Measurements from ENCODE around the gene SSR1.

SSR1 gene

DNA sequence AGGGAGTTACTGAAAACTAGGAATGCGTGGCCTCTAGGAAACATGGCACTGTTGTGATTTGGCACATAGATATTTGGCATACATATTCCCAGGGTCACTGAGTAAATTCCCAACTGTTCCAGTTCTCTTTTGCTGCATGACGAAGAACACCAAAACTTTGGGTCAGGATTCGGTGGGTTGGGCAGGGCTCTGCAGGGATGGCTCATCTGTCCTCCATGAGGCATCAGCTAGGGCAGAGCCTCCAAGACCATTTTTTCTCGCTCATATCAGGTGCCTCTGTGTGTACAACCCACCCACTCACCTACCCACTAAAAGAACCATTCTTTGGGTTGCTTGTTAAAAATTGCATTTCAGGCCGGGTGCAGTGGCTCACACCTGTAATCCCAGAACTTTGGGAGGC lies 57.1 kb downstream of the SSR1 start:
- no peak for DNase-seq

DNA sequence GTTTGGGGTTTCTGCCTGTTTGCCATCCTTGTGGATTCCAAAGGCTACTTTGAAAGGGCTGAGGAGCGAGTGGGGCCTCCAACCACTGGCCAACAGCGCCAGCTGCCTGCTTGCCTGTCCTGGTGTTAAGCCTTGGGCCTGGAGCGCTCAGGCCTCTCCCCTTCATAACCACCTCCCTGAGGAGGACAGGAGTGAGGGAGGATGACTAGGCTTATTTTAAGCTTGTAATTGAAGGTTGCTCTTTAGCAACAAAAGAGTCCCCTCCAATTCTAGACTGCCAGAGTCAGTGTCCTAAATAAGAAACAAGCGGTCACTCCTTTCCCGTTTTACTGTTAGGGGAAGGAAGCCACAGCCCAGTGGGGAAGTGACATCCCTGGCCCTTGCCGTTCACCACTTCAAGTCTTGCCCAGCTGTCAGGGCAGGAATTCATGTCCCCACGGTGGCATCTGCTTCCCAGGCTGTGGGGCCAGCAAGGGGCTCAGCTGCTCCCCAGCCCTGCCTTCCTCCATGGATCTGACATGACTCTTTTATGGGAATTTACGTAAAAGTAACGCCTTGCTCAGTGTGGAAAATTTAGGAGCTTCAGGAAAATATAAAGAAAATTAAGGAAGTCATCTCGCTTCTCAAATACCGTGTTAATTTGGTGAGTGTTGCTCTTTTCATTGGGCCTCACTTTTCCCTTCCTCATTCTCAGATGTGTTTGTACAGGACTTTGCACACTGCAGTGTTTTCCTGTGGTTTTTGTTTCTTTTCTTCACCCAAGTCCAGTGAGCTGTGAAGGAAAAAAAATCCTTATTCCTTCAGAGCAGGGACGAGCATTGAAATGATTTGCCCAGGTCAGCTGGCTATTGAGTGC lies 57.8 kb downstream of the SSR1 start:
- no peak for DNase-seq

DNA sequence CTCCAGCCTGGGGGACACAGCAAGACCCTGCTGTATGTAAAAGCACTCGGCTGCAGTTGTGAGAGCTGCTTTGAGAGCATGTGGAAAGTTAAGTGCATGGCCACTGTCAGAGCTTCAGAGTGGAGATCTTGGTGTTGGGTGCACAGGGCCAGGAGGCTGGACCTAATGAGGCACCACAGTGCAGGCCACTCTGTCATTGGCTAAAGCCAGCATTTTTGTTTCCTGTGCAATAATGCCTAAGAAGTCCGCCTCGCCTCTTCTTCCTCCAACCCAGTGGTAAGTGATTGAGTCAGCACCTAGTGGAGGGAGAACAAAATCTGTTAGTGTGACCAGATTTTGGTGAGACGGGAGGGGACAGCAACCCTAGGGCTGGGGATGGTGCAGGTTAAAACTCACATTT lies 60.6 kb downstream of the SSR1 start:
- no peak for DNase-seq

- no peak for DNase-seq
These were observed 61.2 kb downstream of the SSR1 start for GRCh38 chr6:7251646-7252260.

GRCh38 chr6:7250812-7251211 lies 62.2 kb downstream of the SSR1 start:
- DNase-seq = no peak

GRCh38 chr6:7249946-7250643 lies 62.9 kb downstream of the SSR1 start:
- peak; percentile 44 for DNase-seq

DNA sequence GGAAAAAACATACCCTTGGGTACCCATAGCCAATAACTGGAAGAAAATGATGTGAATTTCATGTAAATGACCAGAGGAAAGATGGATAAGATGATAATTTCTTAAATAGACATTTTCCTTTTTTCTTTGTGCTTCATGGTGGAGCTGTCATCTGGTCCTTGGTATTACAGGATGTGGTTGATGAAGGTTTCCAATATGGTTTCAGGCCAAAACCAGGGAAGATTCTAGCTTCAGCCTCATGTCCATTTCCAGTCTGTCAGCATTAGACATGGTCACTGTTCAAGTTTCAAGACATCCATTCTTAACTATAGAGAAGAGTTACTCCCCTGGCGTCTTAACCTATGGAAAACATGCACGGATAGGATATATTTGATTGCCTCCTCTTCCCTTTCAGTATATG lies 63.6 kb downstream of the SSR1 start:
- DNase-seq = no peak

DNA sequence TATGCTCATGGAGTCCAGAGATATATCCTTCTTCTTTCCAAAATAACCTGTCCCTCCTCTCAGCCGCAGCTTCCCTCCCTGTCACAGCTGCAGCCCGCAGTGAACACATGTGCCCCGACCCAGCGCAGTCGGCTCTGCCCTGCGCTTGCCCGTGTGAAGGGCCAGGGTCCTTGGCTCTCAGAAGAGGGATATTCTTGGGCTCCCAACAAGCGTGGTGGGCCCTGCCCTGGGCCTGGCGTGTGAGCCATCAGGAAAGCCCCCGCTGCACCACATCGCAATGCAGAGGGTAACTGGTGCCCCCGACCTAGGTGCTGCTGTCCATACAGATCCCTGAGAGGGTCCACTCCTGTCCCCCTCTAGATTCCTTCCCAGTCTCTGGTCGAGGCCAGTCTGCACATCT lies 65.2 kb downstream of the SSR1 start:
- DNase-seq = no peak

DNA sequence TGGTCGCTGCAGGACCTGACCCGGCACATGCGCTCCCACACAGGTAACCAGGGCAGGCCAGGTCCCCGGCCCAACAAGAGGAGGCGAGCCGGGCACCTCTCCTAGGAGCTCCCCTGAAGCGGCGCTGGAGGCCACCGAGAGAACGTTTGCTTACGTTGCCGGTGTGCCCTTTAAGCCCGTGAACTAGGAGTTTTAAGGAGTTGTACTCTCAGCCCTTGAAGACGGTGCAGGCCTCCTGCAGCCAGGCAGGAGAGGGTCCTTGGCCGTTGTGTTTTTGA lies 65.9 kb downstream of the SSR1 start:
- no peak for DNase-seq

DNA sequence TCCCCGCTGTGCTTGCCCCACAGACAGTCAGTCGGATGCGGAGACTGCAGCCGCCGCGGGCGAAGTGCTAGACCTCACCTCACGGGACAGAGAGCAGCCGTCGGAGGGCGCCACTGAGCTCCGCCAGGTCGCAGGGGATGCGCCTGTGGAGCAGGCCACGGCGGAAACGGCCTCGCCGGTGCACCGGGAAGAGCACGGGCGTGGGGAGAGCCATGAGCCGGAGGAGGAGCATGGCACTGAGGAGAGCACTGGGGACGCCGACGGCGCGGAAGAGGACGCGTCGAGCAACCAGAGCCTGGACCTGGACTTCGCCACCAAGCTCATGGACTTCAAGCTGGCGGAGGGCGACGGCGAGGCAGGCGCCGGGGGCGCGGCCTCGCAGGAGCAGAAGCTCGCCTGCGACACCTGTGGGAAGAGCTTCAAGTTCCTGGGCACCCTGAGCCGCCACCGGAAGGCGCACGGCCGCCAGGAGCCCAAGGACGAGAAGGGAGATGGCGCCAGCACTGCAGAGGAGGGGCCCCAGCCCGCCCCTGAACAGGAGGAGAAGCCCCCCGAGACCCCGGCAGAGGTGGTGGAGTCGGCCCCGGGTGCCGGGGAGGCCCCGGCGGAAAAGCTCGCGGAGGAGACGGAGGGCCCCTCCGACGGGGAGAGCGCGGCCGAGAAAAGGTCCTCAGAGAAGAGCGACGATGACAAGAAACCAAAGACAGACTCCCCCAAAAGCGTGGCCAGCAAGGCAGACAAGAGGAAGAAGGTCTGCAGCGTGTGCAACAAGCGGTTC lies 66.4 kb downstream of the SSR1 start:
- no peak for DNase-seq

DNA sequence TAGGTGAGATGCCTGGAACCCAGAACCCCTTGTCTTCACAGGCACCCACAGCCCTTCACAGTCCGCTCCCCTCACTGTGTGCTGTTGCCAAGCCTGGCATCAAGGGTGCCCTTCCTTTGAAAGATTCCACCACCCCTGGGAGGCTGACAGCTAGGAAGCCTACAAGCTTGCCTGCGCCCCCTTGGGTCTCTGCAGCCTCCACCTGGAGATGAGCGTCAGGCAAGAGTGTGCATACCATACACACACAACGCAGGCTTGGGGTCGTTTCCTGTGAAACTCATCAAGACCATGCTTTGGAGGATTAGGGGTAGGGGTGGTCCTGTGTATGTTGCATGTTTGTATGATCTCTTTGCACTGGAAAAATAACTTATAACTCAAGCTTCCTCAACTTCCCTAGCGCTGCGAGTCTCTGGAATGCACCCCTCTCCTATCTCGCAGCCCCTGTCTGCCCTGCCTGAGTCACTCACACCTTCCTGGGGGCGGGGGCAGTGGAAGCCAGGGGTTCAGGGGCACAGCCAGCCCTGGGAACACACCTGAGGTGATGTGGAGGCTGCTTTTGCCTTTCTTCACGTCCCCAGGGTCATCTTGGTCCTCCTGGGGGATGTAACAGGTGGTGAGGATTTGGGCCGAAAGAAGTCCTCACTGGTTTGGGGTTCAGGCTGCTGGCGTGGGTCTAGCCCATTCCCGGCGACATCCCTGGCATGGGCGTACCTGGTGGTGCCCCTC lies 67.2 kb downstream of the SSR1 start:
- DNase-seq = no peak

- DNase-seq = peak; percentile 68
These were observed 69.6 kb downstream of the SSR1 start for GRCh38 chr6:7243179-7243981.

DNA sequence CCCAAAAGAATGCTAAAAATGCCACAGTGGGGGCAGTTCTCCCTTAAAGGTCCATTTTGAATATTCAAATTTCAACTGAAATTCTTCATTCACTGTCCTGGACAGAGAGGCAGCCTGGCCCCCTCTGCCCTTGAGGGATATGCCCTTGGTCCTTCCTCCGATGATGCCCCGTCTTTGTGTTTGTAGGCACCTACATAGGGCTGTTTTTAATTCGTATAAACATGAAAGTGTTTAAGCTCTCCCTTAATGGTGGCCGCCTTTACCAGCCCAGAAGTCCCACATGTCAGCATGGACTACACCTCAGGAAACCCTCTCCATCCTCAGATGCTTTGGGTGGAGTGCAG lies 70.2 kb downstream of the SSR1 start:
- DNase-seq = no peak

- DNase-seq = peak; percentile 54
These were observed 71.0 kb downstream of the SSR1 start for GRCh38 chr6:7241709-7242645.

GRCh38 chr6:7241160-7241559 lies 71.8 kb downstream of the SSR1 start:
- no peak for DNase-seq

- no peak for DNase-seq
These were observed 72.6 kb downstream of the SSR1 start for GRCh38 chr6:7240351-7240750.

DNA sequence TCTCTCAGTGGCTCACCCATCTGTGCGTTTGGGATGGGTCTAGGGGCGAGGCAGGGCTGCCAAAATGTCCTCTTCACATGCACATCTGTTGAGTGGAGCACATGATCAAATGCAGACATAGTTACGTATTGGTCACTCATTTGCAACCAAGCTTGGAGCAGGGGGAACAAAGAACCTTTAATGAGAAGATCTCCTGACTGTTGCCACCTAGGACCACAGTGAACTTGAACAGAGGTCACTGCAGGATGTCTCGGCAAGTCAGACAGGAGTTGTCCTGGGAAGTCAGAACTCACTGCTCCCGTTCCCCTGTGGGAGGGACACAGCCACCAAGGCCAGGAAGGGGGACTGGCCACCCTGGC lies 73.4 kb downstream of the SSR1 start:
- DNase-seq = no peak

GRCh38 chr6:7238900-7239589 lies 74.0 kb downstream of the SSR1 start:
- DNase-seq = peak; percentile 75

DNA sequence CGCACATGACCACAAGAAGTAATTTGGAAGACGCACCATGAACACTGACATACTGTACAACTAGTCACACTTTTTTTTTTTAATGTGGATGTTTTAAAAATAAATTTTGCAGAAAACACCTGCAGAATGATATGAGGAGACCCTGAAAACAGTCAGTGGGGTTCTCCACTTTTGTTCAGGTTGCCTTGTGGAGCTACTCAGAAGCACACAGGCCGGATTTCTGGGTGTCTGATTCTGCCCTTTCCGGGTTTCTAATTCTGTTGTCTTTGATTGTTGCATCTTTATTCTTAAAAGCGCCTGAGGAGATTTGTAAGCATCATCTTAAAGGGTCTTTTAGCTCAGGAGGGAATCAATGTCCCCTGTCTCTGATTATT lies 74.5 kb downstream of the SSR1 start:
- no peak for DNase-seq

GRCh38 chr6:7237653-7238188 lies 75.3 kb downstream of the SSR1 start:
- DNase-seq = no peak

Measured in fibroblast of skin of back (primary cell).